Uterus (tissue), 4 donors: ENCODE data around the gene HES4. TPM values are rescaled to one million over a fixed set of nuclear protein-coding genes. Genes with fewer than 3 reads are reported as not detected.

Experiments
- DNase-seq, 2 donors: peaks; one replicate each; pipeline ENCODE4 v3.0.0-alpha.2; 2019 to 2020
- H3K27ac ChIP-seq, 2 donors: fragments of 200-600 bp; sonication (generic); 1 replicate in 1 of 2; 2 replicates in 1 of 2; pipeline ENCODE4 v1.5.1; 2016 to 2018
- H3K27me3 ChIP-seq, 2 donors: fragments of 200-600 bp; sonication (generic); one replicate each; pipeline ENCODE4 v1.5.1; 2018 to 2019; ENCODE audit warnings: control low read depth in 1 of 2
- H3K36me3 ChIP-seq, 2 donors: fragments of 200-600 bp; sonication (generic); one replicate each; pipeline ENCODE4 v1.5.1; 2019; ENCODE audit warnings: control low read depth in 1 of 2
- H3K4me1 ChIP-seq, 2 donors: fragments of 200-600 bp; sonication (generic); one replicate each; pipeline ENCODE4 v1.5.1; 2018 to 2019; ENCODE audit warnings: control low read depth in 1 of 2
- H3K4me3 ChIP-seq, 2 donors: fragments of 200-600 bp; sonication (generic); 1 replicate in 1 of 2; 2 replicates in 1 of 2; pipeline ENCODE4 v1.5.1; 2018 to 2019; ENCODE audit warnings: mild to moderate bottlenecking in 1 of 2
- H3K9me3 ChIP-seq, 2 donors: fragments of 200-600 bp; sonication (generic); one replicate each; pipeline ENCODE4 v1.5.1; 2019; ENCODE audit warnings: control low read depth in 1 of 2
- CTCF ChIP-seq, 4 experiments: fragments of 200-600 bp in 2 of 4; fragments of 450-650 bp in 2 of 4; sonication (generic) in 2 of 4; IDR thresholded peaks; one replicate each; pipeline ENCODE4 v1.5.1; 2016 to 2019; ENCODE audit warnings: antibody characterized with exemption in 4 of 4, mild to moderate bottlenecking in 2 of 4, moderate library complexity in 1 of 4
- POLR2A ChIP-seq, 2 donors: fragments of 450-650 bp; IDR thresholded peaks; one replicate each; pipeline ENCODE4 v1.6.1; 2016; ENCODE audit warnings: antibody characterized with exemption in 2 of 2, mild to moderate bottlenecking in 1 of 2, moderate library complexity in 1 of 2
- intact Hi-C: fragments of 100-400 bp; cut with DNase I; formaldehyde crosslinking; loops from one replicate; pipeline ENCODE4 v1.15.1; 2023; ENCODE audit warnings: low total_unique reads
- total RNA-seq, 4 donors: library from RNA; depleted of rRNA in 3 of 4; stranded (reverse); fragments of >200 nt in 3 of 4; gene quantifications; one replicate each; pipeline versions ENCODE4 v1.1.0 to v1.2.4, GENCODE V29; 2014 to 2023
- donor health status: DM: yes; HTN: yes; CAD: no.

Gene HES4
- total RNA-seq, 4 donors from 2014 or later: 19.6 to 41.0 (median 36.3) TPM

DNA sequence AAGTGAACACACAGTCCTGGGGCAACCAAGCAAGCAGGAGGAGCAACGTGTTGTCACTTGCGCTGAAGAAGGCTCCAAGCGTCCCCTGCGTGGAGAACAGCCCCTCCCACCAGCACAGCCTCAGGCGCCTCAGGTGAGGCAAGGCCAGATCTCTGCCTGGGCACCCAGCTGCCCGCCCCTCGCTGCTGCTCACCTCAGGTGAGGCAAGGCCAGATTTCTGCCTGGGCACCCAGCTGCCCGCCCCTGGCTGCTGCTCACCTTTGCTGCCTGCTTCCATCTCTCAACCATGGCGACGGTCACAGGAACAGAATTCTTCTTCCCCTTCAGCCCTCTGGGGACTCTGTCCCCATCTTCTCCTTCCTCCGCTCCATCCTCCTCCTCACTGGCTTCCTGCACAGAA is 43.3 kb downstream of the HES4 start:
- H3K9me3 ChIP-seq: no peaks in the 10 kb centered on the region
- H3K27me3 ChIP-seq: no peaks in the 10 kb centered on the region
- DNase-seq: no peak
- no peak overlapping the region for H3K4me3 ChIP-seq
- TF ChIP-seq CTCF (IDR thresholded peaks at IDR 0.05) (no peak), POLR2A (IDR thresholded peaks at IDR 0.05) (no peak)
- intact Hi-C loops: no loop called here
- H3K27ac ChIP-seq: no peak overlapping the region
- no peaks in the 10 kb centered on the region for H3K36me3 ChIP-seq
- peaks cover 8 to 13% of the 10 kb centered on the region in 2 donors for H3K4me1 ChIP-seq

GRCh38 chr1:955474-955873 is 44.4 kb downstream of the HES4 start:
- intact Hi-C loops: no loop called here
- H3K4me3 ChIP-seq: no peak overlapping the region

GRCh38 chr1:954927-955326 is 45.0 kb downstream of the HES4 start:
- peaks cover 8 to 13% of the 10 kb centered on the region in 2 donors for H3K4me1 ChIP-seq
- no peaks in the 10 kb centered on the region for H3K27me3 ChIP-seq
- H3K9me3 ChIP-seq: no peaks in the 10 kb centered on the region
- TF ChIP-seq POLR2A (IDR thresholded peaks at IDR 0.05) (no peak), CTCF (IDR thresholded peaks at IDR 0.05) (no peak)
- intact Hi-C loops: no loop called here
- H3K27ac ChIP-seq: no peak overlapping the region
- H3K36me3 ChIP-seq: no peaks in the 10 kb centered on the region
- no peak overlapping the region for H3K4me3 ChIP-seq
- no peak for DNase-seq

More at GRCh38 chr1:955474-955873, 44.4 kb downstream of the HES4 start:
- TF ChIP-seq POLR2A (IDR thresholded peaks at IDR 0.05) (no peak), CTCF (IDR thresholded peaks at IDR 0.05) (no peak)
- Histone ChIP-seq H3K9me3 (no peaks in the 10 kb centered on the region), H3K4me1 (peaks cover 8 to 13% of the 10 kb centered on the region in 2 donors), H3K36me3 (no peaks in the 10 kb centered on the region), H3K27ac (no peak overlapping the region), H3K27me3 (no peaks in the 10 kb centered on the region)
- DNase-seq: no peak

DNA sequence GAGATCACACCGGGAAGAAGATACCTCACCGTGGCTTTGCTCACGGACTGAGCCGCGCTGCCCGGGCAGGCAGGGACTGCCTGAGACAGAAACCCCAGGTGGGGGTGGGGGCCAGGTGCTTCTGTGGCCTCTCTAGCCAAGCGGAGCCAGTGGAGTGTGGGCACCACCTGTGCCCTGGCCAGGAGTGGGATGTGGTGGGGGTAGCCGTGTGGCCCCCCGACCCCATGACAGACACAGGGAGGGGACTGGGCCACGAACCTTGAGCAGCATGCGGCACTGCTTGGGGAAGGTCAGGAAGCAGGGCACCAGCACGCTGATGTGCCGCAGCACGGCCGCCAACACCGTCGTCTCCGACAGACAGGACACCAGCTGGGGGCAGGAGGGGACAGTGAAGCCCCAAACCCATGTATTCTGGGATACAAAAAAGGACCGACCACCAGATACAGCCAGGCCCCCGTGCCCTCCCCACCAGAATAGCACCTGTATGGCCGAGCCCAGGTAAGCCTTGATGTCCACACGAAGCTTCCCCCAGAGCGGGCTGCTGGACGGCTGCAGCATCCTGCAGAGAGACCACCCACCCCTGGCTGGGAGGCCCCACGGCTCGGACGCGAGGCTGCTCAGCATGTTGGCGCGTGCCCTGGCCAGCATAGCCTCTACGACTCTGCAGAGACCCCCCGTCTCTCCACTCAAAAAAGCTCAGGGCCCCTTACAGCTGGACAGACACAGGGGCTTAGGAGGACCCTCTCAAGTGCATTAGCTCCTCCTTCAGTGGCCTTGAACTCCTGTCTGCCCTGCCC is 46.2 kb downstream of the HES4 start:
- TF ChIP-seq POLR2A (IDR thresholded peaks at IDR 0.05): no peak
- TF ChIP-seq CTCF (IDR thresholded peaks at IDR 0.05): no peak
- intact Hi-C loops: no loop called here
- peaks cover 8% of the 10 kb centered on the region in 2 donors for H3K4me1 ChIP-seq
- no peak overlapping the region for H3K27ac ChIP-seq
- no peaks in the 10 kb centered on the region for H3K9me3 ChIP-seq
- H3K27me3 ChIP-seq: no peaks in the 10 kb centered on the region
- no peaks in the 10 kb centered on the region for H3K36me3 ChIP-seq
- no peak overlapping the region for H3K4me3 ChIP-seq
- no peak for DNase-seq

- no peaks in the 10 kb centered on the region for H3K9me3 ChIP-seq
- H3K27me3 ChIP-seq: no peaks in the 10 kb centered on the region
- no peak overlapping the region for H3K27ac ChIP-seq
- no peak for DNase-seq
- intact Hi-C loops: no loop called here
- no peak overlapping the region for H3K4me3 ChIP-seq
- H3K36me3 ChIP-seq: no peaks in the 10 kb centered on the region
- TF ChIP-seq CTCF (IDR thresholded peaks at IDR 0.05) (no peak), POLR2A (IDR thresholded peaks at IDR 0.05) (no peak)
- H3K4me1 ChIP-seq: peaks cover under 1 to 3% of the 10 kb centered on the region in 2 donors
Measured at GRCh38 chr1:952603-953002, 47.3 kb downstream of the HES4 start.
